ENCODE measurements around the gene ZNF775.

ZNF775 gene

DNA sequence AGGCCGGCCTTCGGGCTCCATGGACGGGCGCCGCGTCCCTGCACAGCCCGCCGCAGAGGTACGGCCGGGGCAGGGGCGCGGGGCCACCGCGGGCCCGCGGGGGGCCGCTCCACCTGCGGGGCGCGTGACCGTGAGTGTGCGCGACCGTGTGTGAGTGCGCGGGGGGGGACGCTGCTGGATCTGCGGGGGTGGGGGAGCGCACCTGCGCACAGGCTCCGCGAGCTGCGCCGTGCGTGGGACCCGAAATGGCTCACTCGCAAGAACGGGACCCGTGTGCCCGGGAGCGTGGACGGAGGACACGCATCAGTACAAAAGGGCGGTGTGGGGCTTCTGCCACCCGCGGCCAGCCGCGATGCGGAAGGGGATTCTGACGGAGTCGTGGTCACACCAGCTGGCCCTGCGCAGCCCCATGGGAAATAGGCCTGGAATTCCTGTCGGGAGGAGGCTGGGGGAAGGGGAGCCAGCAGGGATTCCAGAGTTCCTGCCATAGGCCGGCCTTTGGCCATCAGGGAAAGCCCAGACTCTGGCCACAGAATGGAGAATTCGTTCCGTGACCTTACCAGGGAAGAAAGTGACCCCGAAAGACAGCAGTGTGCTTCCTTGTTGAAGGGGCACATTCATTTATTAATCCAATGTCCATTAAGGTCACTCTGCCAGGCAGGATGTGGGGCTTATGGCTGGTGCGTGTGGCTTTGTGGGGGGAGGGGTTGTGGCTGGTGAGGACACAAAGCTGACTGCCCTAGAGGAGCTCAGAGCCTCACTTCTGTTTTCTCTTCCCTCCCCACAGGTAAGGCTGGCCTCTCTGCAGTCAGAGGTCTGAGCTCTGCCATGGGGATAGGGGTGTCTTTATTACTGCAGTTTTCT is 10.0 kb upstream of the ZNF775 start:
- ATAC-seq (no peak), DNase-seq (peak; percentile 58)

DNA sequence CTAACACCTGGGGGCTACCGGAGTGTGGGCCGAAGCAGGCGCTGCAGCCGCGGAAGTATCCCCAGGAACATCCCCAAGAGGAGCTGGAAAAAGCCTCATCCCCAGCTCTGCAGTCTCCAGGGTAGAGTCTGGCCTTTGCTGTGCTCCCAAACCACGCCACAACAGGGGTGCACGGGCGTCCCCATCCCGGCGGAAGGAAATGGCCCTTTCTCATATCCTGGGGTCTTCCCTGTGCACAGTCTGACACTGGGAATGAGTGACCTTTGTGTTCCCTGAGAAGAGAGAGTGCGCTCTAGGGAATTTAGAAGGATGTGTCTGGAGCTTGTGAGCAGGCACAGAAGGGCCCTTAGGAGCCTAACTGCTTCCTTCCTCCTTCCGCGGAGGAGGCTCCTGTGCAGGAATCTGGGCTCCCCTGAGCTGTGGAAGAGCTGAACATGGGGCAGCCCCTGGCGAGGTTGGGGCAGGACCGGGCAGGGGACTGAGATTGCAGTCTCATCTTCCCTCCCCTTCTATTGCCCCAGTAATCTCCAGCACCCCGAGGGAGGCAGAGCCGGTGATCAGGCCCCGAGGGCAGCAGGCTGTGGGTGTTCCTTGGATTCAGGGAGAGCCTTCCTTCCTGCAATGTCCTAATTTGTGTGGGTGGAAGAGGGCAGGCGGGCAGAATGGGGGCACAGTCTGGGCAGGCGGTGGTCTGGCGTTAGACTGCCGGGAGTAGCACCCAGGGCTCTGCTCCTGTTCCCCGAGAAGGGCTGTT is 9.2 kb upstream of the ZNF775 start:
- ATAC-seq (no peak), DNase-seq (no peak)

DNA sequence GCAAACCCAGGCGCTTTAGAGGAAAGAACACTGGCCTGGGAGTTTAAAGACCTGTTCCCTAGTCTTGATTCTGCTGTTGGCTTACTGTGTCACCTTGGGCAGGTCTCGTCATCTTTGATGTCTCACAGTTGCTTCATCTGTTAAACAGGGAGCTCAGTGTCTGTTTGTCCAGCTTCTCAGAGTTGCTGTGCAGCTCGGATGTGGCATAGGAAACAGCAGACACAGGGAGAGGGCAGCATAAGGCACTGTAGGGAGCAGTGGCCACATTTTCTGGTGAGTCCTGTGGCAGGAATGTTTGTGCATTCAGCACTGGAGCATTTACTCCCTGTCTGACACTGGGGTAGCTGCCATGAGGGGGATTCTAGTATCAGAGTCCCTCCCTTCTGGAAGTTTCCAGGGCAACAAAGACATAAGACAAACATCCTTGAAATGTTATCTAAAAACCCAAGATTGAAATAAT is 8.5 kb upstream of the ZNF775 start:
- no peak for DNase-seq

DNA sequence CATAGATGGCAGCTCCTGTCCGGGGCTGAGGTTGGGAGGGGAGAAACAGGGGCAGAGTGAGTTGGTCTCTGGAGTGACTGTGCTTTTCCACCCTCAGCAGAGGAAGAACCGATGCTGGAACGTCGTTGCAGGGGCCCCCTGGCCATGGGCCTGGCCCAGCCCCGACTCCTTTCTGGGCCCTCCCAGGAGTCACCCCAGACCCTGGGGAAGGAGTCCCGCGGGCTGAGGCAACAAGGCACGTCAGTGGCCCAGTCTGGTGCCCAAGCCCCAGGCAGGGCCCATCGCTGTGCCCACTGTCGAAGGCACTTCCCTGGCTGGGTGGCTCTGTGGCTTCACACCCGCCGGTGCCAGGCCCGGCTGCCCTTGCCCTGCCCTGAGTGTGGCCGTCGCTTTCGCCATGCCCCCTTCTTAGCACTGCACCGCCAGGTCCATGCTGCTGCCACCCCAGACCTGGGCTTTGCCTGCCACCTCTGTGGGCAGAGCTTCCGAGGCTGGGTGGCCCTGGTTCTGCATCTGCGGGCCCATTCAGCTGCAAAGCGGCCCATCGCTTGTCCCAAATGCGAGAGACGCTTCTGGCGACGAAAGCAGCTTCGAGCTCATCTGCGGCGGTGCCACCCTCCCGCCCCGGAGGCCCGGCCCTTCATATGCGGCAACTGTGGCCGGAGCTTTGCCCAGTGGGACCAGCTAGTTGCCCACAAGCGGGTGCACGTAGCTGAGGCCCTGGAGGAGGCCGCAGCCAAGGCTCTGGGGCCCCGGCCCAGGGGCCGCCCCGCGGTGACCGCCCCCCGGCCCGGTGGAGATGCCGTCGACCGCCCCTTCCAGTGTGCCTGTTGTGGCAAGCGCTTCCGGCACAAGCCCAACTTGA is 7.8 kb upstream of the ZNF775 start:
- no peak for ATAC-seq
- no peak for DNase-seq

More for the DNA sequence above, 8.5 kb upstream of the ZNF775 start:
- no peak for ATAC-seq

DNA sequence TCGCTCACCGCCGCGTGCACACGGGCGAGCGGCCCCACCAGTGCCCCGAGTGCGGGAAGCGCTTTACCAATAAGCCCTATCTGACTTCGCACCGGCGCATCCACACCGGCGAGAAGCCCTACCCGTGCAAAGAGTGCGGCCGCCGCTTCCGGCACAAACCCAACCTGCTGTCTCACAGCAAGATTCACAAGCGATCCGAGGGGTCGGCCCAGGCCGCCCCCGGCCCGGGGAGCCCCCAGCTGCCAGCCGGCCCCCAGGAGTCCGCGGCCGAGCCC is 7.2 kb upstream of the ZNF775 start:
- ATAC-seq, result no peak
- DNase-seq, result no peak

DNA sequence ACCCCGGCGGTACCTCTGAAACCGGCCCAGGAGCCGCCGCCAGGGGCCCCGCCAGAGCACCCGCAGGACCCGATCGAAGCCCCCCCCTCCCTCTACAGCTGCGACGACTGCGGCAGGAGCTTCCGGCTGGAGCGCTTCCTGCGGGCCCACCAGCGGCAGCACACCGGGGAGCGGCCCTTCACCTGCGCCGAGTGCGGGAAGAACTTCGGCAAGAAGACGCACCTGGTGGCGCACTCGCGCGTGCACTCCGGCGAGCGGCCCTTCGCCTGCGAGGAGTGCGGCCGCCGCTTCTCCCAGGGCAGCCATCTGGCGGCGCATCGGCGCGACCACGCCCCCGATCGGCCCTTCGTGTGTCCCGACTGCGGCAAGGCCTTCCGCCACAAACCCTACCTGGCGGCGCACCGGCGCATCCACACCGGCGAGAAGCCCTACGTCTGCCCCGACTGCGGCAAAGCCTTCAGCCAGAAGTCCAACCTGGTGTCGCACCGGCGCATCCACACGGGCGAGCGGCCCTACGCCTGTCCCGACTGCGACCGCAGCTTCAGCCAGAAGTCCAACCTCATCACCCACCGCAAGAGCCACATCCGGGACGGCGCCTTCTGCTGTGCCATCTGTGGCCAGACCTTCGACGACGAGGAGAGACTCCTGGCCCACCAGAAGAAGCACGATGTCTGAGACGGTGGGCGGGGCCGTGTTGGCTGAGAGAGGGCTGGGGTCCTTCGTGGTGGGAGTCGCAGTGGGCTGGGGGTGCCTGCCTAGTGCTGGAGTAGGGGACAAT is 6.7 kb upstream of the ZNF775 start:
- DNase-seq, result no peak
- ATAC-seq, result no peak

DNA sequence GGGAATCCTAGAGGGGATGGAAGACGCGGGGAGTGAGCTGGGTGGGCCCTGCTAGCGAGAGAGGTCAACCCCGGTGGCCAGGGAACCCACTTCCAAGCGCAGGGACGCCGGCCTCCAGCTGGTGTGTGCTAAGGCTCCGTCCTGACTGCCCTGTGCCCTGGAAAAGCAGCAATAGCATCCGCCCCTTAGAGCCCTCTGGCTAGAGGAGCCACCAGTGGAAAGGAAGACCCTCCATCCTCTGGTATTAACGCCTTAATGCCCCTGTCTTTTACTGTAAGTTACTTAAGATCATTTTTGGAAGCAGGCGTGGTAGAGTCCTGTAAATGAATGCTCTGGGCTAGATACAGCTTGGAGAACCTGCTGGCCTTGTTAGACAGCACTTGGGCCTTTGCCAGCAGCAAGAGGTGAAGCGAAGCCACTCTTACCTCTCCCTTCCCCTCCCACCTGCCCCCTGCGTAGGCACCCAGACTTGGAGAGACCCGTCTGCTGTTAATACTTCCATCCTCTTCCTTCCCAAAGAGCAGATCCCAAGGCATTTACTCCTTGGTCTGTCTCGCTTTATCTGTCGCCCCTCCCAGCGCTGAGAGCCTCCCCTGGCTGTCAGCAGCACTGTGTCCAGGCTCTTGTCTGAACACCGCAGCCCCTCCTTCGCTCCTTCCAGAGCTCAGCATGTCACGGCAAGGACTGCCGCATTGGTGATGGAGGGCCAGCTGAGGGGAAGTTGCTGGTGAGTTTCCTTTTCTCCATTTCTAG is 5.9 kb upstream of the ZNF775 start:
- no peak for DNase-seq
- no peak for ATAC-seq

DNA sequence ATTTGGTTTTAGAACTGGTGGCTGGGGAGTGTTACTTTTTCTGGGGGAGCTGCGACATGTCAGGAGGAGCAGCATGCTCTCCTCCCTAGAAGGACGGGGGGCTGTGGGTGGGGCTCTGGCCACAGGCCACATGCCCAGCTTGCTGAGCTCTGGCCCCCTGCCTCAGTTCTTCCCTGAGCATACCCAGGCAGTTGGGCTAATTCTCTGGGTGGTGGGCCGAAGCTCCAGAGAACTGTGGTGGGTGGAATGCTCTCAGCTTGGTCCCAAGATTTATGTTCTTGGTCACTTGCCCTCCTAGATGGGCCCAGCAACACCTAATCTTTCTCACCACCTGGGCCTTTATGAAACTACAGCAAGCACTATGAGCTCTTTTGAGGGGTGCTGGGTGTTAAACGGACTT is 5.1 kb upstream of the ZNF775 start:
- no peak for ATAC-seq
- no peak for DNase-seq

DNA sequence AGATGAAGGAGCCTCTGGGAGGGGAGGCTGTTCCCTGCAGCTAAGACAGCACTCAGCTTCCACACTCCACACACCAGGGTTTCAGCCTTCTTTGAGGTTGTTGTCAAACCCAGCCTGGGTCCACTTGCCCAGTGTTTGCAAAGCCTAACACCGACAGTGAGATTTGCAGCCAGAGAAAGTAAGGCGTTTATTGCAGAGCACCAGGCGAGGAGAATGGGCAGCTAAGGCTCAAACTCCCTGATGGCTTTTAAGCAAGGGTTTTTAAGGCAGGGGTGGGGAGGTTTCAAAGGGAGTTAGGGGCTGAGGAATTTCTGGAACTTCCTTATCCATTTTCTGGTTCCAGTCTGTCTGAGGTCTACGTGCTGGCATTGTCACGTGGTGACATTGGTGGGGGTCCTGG is 4.7 kb upstream of the ZNF775 start:
- ATAC-seq (no peak), DNase-seq (no peak)

DNA sequence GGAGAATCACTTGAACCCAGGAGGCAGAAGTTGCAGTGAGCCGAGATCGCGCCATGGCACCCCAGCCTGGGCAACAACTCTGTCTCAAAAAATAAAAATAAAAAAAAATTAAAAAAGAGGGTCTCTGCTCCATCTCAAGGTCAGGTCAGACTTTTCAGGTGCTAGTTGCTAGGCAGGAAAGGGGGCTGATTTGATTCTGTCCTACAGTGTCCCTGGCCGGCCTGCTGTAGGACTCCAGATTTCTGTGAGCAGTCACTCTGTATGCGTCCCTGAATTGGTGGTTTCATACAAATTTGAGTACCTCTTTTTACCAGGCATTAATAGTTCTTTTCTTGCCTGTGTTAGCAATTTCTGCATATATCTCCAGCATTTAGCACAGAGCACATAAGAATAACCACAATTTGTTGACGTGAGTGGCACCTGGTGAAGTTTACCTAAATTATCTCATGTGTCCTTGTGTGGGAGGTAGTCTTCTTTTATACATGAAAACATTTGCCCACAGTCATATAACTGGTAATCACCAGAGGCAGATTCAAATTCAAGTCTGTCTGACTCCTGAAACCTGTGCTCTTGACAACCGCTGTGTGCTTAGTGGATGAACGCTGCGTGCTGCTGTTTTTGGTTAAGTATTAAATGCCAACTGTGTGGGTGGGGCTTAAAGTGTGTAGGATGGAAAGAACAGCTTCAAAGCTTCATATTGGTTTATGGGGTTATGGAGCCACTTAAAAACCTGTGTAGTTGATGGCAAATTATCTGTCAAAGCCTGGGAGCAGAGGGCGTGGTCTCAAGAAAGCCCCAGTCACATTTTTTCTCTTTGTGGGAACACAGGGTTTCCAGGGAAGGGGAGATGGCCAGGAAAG is 3.2 kb upstream of the ZNF775 start:
- ATAC-seq (peak; percentile 13), DNase-seq (peak; percentile 54)

DNA sequence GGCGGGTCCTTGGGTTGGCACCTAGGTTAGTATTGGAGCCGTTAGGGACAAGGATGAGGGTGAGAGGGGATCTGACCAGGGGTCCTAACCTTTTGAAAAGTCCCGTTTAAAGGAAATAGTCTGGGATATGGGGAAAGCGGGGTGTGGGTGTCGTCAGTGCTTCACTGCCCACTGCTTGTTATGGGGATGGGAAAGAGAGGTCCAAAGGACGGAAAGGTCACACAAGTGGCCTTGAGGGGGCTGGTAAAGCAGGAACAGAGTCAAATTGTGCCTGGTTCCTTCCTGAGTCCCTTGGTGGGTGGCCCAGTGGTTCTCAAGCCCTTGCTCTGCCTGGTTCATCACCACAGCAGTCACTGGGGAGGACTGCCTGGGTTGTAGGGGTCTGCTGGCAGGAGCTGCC is 2.6 kb upstream of the ZNF775 start:
- ATAC-seq (no peak), DNase-seq (no peak)

DNA sequence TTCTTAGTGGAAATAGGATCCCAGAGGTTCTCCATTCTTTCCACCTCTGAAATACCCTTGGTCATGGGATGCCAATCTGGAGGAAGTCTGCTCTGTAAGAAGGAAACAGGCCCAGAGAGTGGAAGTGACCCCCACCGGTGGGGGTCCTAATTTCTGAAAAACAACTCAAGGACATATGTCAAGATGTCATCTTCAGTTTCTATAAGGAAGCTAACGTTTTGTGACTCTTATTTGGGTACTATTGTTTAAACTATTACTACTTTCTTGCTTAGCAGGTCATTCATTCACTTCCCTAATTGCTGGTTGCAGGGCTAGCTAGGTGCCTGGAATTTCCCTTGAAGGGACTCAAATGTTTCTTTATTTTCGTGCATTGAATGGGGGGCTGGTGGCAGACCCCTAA is 1.9 kb upstream of the ZNF775 start:
- no peak for ATAC-seq
- no peak for DNase-seq

DNA sequence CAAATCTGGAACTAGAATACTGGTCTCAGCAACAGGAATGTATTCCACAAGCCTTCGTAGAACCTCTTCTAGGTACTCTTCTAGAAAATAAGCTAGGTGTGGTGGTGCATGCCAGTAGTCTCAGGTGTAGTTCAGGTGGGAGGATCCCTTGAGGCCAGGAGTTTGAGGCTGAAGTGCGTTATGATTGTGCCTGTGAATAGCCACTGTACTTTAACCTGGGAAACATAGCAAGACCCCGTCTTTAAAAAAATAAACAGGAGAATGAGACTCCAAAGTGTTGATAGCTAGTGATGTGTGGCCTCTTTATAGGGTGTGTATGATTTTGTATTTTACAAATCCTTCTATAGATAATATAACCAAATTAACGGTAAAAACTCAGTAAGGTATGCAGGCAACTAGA is 1.5 kb upstream of the ZNF775 start:
- DNase-seq (no peak), ATAC-seq (no peak)

DNA sequence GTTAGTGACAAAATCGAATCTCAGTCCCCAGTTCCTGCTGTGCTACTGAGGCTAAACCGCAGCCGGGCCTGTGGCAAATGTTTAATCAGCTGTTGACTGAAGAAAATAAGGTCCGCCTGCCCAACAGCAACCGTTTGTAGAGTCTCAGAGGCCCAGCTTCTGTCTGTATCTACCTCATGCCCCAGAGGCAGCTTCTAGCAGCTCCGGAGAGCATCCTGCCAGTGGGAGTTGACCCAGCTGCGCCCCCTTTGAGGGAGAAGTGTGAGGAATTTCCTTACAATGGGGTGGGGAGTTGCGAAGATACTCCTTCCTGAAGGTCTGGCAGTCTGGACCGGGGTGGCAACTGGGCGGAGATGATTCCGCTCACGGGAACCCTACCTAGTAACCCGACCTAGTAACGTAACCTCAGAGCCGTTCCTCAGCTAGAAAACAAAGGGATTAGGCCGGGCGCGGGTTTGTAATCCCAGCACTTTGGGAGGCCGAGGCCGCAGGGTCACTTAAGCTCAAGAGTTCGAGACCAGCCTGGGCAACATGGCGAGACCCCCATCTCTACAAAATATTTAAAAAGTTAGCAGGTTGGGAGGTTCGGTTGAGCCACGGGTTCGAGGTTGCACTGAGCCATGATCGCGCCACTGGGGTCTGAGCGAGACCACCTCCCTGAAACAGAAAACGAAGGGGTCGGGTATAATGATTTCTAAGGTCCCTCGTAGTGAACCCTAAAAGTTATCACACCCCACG is 846 bp upstream of the ZNF775 start:
- ATAC-seq, result no peak
- DNase-seq, result peak; percentile 48

DNA sequence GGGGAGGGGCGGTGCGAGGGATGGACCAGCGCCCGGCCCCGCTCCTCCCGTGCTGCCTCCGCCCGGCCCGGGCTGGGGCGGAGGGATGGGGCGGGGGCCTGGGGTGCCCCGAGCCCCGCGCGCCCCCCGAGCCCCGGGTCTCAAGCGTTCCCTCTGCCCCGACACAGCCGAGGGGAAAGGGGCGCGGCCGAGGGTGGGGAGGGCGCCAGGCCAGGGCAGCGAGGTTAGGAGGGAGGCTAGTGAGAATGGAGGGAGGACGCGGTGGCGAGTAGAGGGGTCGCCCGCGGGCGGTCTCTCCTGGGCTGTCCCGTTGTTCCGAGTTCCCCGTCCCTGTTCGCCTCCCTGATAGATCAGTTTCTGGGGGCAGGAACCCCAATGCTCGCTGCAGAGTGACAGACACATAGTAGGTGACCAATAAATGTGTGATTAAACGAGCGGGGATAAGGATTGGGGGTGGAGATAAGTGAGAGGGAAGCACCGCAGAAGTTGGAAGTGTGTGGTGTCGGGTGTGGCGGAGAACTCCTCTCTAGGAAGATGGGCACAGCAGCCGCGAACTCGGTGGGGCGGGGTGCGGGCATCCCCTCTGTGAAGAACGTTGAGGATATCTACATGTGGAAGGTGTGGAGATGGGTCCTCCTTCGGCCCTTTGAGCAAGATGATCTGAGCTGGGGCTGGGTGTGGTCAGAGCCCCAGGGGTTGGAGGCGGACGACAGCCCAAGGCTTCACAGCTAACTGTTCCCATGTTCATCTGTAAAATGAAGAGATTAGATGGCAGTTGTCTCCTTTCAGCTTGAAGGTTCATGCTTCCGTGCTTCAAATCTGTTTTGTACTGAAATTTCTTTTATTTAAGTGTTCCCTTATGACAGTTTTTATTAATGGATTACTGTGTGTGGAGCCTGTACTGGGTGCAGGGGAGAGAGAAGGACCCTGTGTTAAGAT is 580 bp downstream of the ZNF775 start:
- peak; percentile 46 for DNase-seq
- ATAC-seq, result no peak

DNA sequence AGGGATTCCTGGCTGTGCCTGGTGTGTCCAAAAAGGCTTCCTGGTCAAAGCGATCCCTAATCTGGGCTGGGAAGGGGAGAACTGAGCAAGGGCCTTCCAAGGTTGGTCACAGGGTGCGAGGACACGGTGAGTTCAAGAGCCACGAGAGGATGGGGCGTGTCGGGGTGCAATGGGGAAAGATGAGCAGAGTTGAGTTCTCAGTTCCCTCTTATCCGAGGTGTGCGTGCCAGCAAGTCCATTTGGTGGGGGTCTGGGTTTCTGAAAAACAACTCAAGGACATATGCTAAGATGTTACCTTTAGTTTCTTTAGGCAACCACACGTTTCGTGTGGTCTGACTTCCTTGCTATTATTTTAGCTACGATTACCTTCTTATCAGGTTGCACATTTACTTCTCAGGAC is 1.3 kb downstream of the ZNF775 start:
- ATAC-seq (no peak), DNase-seq (no peak)

DNA sequence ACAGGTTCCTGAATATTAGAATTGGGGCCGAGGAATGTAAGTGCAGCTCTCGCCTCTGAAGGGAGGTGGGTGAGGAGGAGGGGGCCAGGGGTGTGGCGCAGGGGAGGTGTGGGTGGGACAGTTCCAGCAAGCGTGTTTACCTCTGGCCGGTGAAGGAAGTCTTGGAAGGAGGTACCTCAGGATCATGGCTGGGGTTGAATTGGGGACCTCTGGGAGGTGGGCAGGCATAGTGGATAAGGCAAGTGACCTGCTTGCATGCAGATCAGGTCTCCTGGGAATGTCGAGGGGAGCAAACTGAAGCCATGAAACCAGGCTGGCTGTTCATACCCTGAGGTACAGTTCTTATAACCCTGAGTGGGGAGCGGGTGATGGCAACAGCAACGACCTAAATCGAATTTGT is 2.0 kb downstream of the ZNF775 start:
- DNase-seq, result no peak
- ATAC-seq, result no peak

DNA sequence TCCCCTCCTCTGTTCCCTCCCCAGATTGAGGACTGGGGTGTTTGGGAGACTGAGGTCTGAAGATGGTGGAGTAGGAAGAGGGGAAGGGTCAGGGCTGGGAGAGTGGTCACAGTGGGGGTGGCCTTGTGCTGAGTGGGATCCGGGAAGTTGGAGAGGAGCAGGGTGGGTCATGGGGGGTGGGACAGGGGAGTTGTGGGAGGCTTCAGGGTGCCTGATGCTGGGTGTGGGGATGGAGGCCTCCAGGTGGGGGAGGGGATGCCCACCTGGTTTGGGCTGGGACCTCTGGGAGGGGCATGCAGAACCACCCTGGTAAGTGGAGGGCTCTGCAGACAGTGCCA is 2.6 kb downstream of the ZNF775 start:
- ATAC-seq (no peak), DNase-seq (no peak)

Measured in stimulated activated naive CD8-positive, alpha-beta T cell treated with anti-CD3 and anti-CD28 coated beads, Interleukin-15, Interleukin-2, amounts not matched to agents 100 U/mL and 50 U/mL, for 24 hours (primary cell).